Bronchial epithelial cell (primary cell): Measurements from ENCODE around the gene FBXL13. TPM values are rescaled to one million over a fixed set of nuclear protein-coding genes. Genes with fewer than 3 reads are reported as not detected.
"Not testable (repeated sequence)": the region's sequence is repeated elsewhere in the genome, so short reads cannot be mapped to it uniquely, and the experiment has no call there.

ENCODE experiments used
- DNase-seq: peaks from one replicate; pipeline ENCODE4 v3.0.0-alpha.2; 2010; ENCODE audit warnings: low read depth
- FAIRE-seq: peaks from 2 replicates; lab custom pipeline; 2011; peaks lifted over from hg19 to GRCh38; lab: Jason Lieb, UNC
- H3K27me3 ChIP-seq: 2 replicates; pipeline ENCODE4 v1.5.1; 2011; ENCODE audit warnings: low read length; ENCODE audit not compliant: control insufficient read depth, insufficient read depth
- H3K36me3 ChIP-seq: 2 replicates; pipeline ENCODE4 v1.5.1; 2011; ENCODE audit warnings: low read length; ENCODE audit not compliant: control insufficient read depth, insufficient read depth
- H3K4me3 ChIP-seq: 2 replicates; pipeline ENCODE4 v1.5.1; 2011; ENCODE audit warnings: mild to moderate bottlenecking, low read depth, low read length, control low read depth
- CTCF ChIP-seq: IDR thresholded peaks from 2 replicates; pipeline ENCODE4 v1.5.1; 2011; ENCODE audit warnings: mild to moderate bottlenecking, moderate library complexity, low read length, control low read depth, inconsistent platforms; ENCODE audit not compliant: insufficient read depth, severe bottlenecking
- total RNA-seq: library from RNA; depleted of rRNA; stranded (reverse); fragments of >200 nt; gene quantifications from 2 replicates; pipeline ENCODE4 v1.2.1, GENCODE V29; 2014

The FBXL13 gene
- total RNA-seq, 1 donor from 2014 or later, result 0.26 TPM

- DNase-seq (peak; percentile 81), FAIRE-seq (no peak)
- peaks cover 6% of the 10 kb centered on the region for H3K36me3 ChIP-seq
- no peak overlapping the region for H3K4me3 ChIP-seq
- TF ChIP-seq CTCF, result no peak
- H3K27me3 ChIP-seq, result no peaks in the 10 kb centered on the region
Observed at GRCh38 chr7:103093429-103093828, 18.8 kb upstream of the FBXL13 start.

GRCh38 chr7:103092321-103092720 is 17.7 kb upstream of the FBXL13 start:
- H3K36me3 ChIP-seq, DNase-seq, H3K27me3 ChIP-seq, H3K4me3 ChIP-seq, FAIRE-seq: not testable (repeated sequence)

- FAIRE-seq, result no peak
- no peak for DNase-seq
- TF ChIP-seq CTCF, result no peak
- no peaks in the 10 kb centered on the region for H3K27me3 ChIP-seq
- peaks cover 3% of the 10 kb centered on the region for H3K36me3 ChIP-seq
- no peak overlapping the region for H3K4me3 ChIP-seq
Observed at GRCh38 chr7:103083210-103083609, 8.6 kb upstream of the FBXL13 start.

GRCh38 chr7:103082497-103082896 is 7.9 kb upstream of the FBXL13 start:
- FAIRE-seq (no peak), DNase-seq (no peak)
- no peak for TF ChIP-seq CTCF
- Histone ChIP-seq H3K36me3 (peaks cover 5% of the 10 kb centered on the region), H3K4me3 (no peak overlapping the region), H3K27me3 (no peaks in the 10 kb centered on the region)

GRCh38 chr7:103080923-103081322 is 6.3 kb upstream of the FBXL13 start:
- Histone ChIP-seq H3K36me3 (peaks cover 6% of the 10 kb centered on the region), H3K27me3 (no peaks in the 10 kb centered on the region), H3K4me3 (no peak overlapping the region)
- DNase-seq (no peak), FAIRE-seq (no peak)
- TF ChIP-seq CTCF, result no peak

- no peak overlapping the region for H3K4me3 ChIP-seq
- FAIRE-seq (no peak), DNase-seq (no peak)
- no peak for TF ChIP-seq CTCF
- no peaks in the 10 kb centered on the region for H3K27me3 ChIP-seq
- peaks cover 6% of the 10 kb centered on the region for H3K36me3 ChIP-seq
Observed at GRCh38 chr7:103079836-103080235, 5.2 kb upstream of the FBXL13 start.

GRCh38 chr7:103078226-103078625 is 3.6 kb upstream of the FBXL13 start:
- H3K4me3 ChIP-seq, H3K27me3 ChIP-seq, H3K36me3 ChIP-seq, FAIRE-seq, DNase-seq: not testable (repeated sequence)
